Tibial nerve (tissue), 4 donors: Measurements from ENCODE around the gene PKN2. TPM values are rescaled to one million over a fixed set of nuclear protein-coding genes. Genes with fewer than 3 reads are reported as not detected.
"Not testable (repeated sequence)": the region's sequence is repeated elsewhere in the genome, so short reads cannot be mapped to it uniquely, and the experiment has no call there.

Experiments
- DNase-seq, 2 donors: peaks; one replicate each; pipeline ENCODE4 v3.0.0-alpha.2; 2019; ENCODE audit warnings: low spot score in 2 of 2
- H3K27ac ChIP-seq, 4 donors: fragments of 200-600 bp; sonication (generic) in 3 of 4; one replicate each; pipeline ENCODE4 v1.5.1; 2017 to 2019; ENCODE audit warnings: mild to moderate bottlenecking in 1 of 4
- H3K27me3 ChIP-seq, 2 donors: fragments of 200-600 bp; sonication (generic) in 1 of 2; one replicate each; pipeline versions ENCODE4 v1.5.1 to v1.6.0; 2017 to 2019
- H3K36me3 ChIP-seq, 3 donors: fragments of 200-600 bp; sonication (generic); one replicate each; pipeline ENCODE4 v1.5.1; 2018 to 2019
- H3K4me1 ChIP-seq, 4 donors: fragments of 200-600 bp; sonication (generic) in 3 of 4; one replicate each; pipeline ENCODE4 v1.5.1; 2017 to 2019
- H3K4me3 ChIP-seq, 4 donors: fragments of 200-600 bp; sonication (generic) in 3 of 4; one replicate each; pipeline ENCODE4 v1.5.1; 2017 to 2019; ENCODE audit warnings: mild to moderate bottlenecking in 1 of 4, moderate library complexity in 1 of 4
- H3K9me3 ChIP-seq, 4 donors: fragments of 200-600 bp; sonication (generic) in 3 of 4; one replicate each; pipeline ENCODE4 v1.5.1; 2017 to 2019
- CTCF ChIP-seq, 5 experiments: fragments of 200-600 bp in 3 of 5; fragments of 450-650 bp in 2 of 5; sonication (generic) in 3 of 5; IDR thresholded peaks; one replicate each; pipeline ENCODE4 v1.5.1; 2016 to 2019; ENCODE audit warnings: antibody characterized with exemption in 5 of 5, mild to moderate bottlenecking in 3 of 5, moderate library complexity in 2 of 5
- EP300 ChIP-seq, 2 donors: sonication (generic); formaldehyde crosslinking; IDR thresholded peaks; one replicate each; pipeline ENCODE4 v1.6.1; 2017; ENCODE audit warnings: antibody characterized with exemption in 2 of 2, mild to moderate bottlenecking in 1 of 2
- POLR2A ChIP-seq, 2 donors: fragments of 450-650 bp; IDR thresholded peaks; one replicate each; pipeline ENCODE4 v1.6.1; 2017; ENCODE audit warnings: antibody characterized with exemption in 2 of 2, mild to moderate bottlenecking in 2 of 2, moderate library complexity in 2 of 2
- WGBS, 2 donors: methylation state at CpG; one replicate each; pipeline ENCODE4 v1.1.5; 2018; 5-methylcytosine and 5-hydroxymethylcytosine counted together
- total RNA-seq, 4 donors: library from RNA; depleted of rRNA; stranded (reverse); fragments of >200 nt; gene quantifications; one replicate each; pipeline ENCODE4 v1.1.0, GENCODE V29; 2016

PKN2 gene
- total RNA-seq, 4 donors from 2014 or later: 36.3 to 65.9 (median 50.1) TPM

GRCh38 chr1:88851303-88852063 is 167.4 kb downstream of the PKN2 start:
- no peak for TF ChIP-seq CTCF (IDR thresholded peaks at IDR 0.05)
- TF ChIP-seq EP300 (IDR thresholded peaks at IDR 0.05): no peak
- no peak for TF ChIP-seq POLR2A (IDR thresholded peaks at IDR 0.05)
- Histone ChIP-seq H3K36me3 (peaks cover 0 to 66% (median 3%) of the 10 kb centered on the region in 3 donors), H3K27ac (no peak overlapping the region), H3K4me3 (no peak overlapping the region), H3K27me3 (no peaks in the 10 kb centered on the region), H3K9me3 (no peaks in the 10 kb centered on the region), H3K4me1 (no peaks in the 10 kb centered on the region)
- DNase-seq: no peak
- WGBS, 2 donors: 89 to 91% methylated on average over 6 of the region's 6 CpGs

- no peak for TF ChIP-seq POLR2A (IDR thresholded peaks at IDR 0.05)
- no peak for TF ChIP-seq CTCF (IDR thresholded peaks at IDR 0.05)
- no peak for TF ChIP-seq EP300 (IDR thresholded peaks at IDR 0.05)
Observed at GRCh38 chr1:88867743-88868521, 183.9 kb downstream of the PKN2 start.

GRCh38 chr1:88869644-88870043 is 185.6 kb downstream of the PKN2 start:
- not testable (repeated sequence) for H3K27ac ChIP-seq, H3K36me3 ChIP-seq, DNase-seq, H3K9me3 ChIP-seq, H3K27me3 ChIP-seq, H3K4me3 ChIP-seq
- WGBS, 2 donors: 95 to 97% methylated on average over 14 of the region's 14 CpGs
- peaks cover 0 to 21% (median 0%) of the 10 kb centered on the region in 4 donors for H3K4me1 ChIP-seq

More at GRCh38 chr1:88867743-88868521, 183.9 kb downstream of the PKN2 start:
- peaks cover 0 to 19% (median 0%) of the 10 kb centered on the region in 4 donors for H3K4me1 ChIP-seq
- no peaks in the 10 kb centered on the region for H3K9me3 ChIP-seq
- 45 to 53% methylated on average over 6 of the region's 6 CpGs for WGBS, 2 donors
- DNase-seq: no peak
- no peak overlapping the region for H3K27ac ChIP-seq
- H3K36me3 ChIP-seq: peaks cover 0 to 15% (median 0%) of the 10 kb centered on the region in 3 donors
- H3K4me3 ChIP-seq: no peak overlapping the region
- no peaks in the 10 kb centered on the region for H3K27me3 ChIP-seq

GRCh38 chr1:88873737-88874349 is 189.8 kb downstream of the PKN2 start:
- peaks cover 0 to 8% (median 0%) of the 10 kb centered on the region in 3 donors for H3K36me3 ChIP-seq
- H3K4me3 ChIP-seq: no peak overlapping the region
- DNase-seq: no peak
- H3K9me3 ChIP-seq: no peaks in the 10 kb centered on the region
- peaks cover 0 to 38% (median 4%) of the 10 kb centered on the region in 4 donors for H3K4me1 ChIP-seq
- no peaks in the 10 kb centered on the region for H3K27me3 ChIP-seq
- TF ChIP-seq CTCF (IDR thresholded peaks at IDR 0.05) (no peak), EP300 (IDR thresholded peaks at IDR 0.05) (no peak), POLR2A (IDR thresholded peaks at IDR 0.05) (no peak)
- WGBS, 2 donors: 75 to 76% methylated on average over 5 of the region's 5 CpGs
- H3K27ac ChIP-seq: no peak overlapping the region

- H3K4me1 ChIP-seq: peaks cover 0 to 41% (median 4%) of the 10 kb centered on the region in 4 donors
- TF ChIP-seq EP300 (IDR thresholded peaks at IDR 0.05): no peak
- no peak for TF ChIP-seq POLR2A (IDR thresholded peaks at IDR 0.05)
- no peak for TF ChIP-seq CTCF (IDR thresholded peaks at IDR 0.05)
Observed at GRCh38 chr1:88875595-88875994, 191.5 kb downstream of the PKN2 start.

More at GRCh38 chr1:88875595-88875994, 191.5 kb downstream of the PKN2 start:
- Histone ChIP-seq H3K4me3 (no peak overlapping the region), H3K27me3 (no peaks in the 10 kb centered on the region), H3K27ac (no peak overlapping the region), H3K9me3 (no peaks in the 10 kb centered on the region), H3K36me3 (peaks cover 0 to 20% (median 0%) of the 10 kb centered on the region in 3 donors)
- WGBS, 2 donors: 87 to 92% methylated on average over 4 of the region's 4 CpGs
- no peak for DNase-seq
